Measurements from ENCODE around the gene TLX3. TPM values are rescaled to one million over a fixed set of nuclear protein-coding genes. Genes with fewer than 3 reads are reported as not detected.

TLX3 gene
- total and polyA plus RNA-seq, 3 experiments from 2014 or later, result not detected

DNA sequence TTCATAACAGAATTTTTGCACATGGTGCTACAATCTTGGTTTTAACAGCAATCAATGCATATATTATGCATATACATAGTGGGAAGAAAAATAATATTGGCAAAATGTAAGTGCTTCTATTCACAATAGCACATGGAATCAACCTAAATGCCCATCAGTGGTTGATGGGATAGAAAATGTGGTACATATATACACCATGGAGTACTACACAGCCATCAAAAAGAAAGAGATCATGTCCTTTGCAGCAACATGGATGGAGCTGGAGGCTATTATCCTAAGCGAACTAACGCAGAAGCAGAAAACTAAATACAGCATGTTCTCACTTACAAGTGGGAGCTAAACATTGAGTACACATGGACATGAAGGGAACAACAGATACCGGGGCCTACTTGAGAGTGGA, 37.2 kb upstream of the TLX3 start:
- Histone ChIP-seq H3K36me3 (ENCODE audit: insufficient read depth, low read length) (no peaks in the 10 kb centered on the region), H3K4me3 (ENCODE audit: low read length) (no peak overlapping the region), H3K9me3 (ENCODE audit: low read length) (no peaks in the 10 kb centered on the region), H3K4me1 (ENCODE audit: insufficient read depth, low read length) (no peaks in the 10 kb centered on the region), H3K27me3 (ENCODE audit: insufficient read depth, low read length, poor library complexity, severe bottlenecking) (no peaks in the 10 kb centered on the region), H3K27ac (ENCODE audit: low read depth, low read length) (no peak overlapping the region)
- peaks cover 4 to 23% of the 10 kb centered on the region in 2 donors for H3K27me3 Mint-ChIP-seq
- H3K4me1 Mint-ChIP-seq, result no peaks in the 10 kb centered on the region
- H3K4me3 Mint-ChIP-seq, result no peak overlapping the region
- ChIA-PET CTCF (no interaction called here), POLR2A (no interaction called here)
- H3K27ac Mint-ChIP-seq, result no peak overlapping the region
- DNase-seq, result no peak
- peaks cover 0 to 3% (median 0%) of the 10 kb centered on the region in 5 donors for H3K9me3 Mint-ChIP-seq
- H3K36me3 Mint-ChIP-seq, result peaks cover 0 to 1% (median 0%) of the 10 kb centered on the region in 3 donors

DNA sequence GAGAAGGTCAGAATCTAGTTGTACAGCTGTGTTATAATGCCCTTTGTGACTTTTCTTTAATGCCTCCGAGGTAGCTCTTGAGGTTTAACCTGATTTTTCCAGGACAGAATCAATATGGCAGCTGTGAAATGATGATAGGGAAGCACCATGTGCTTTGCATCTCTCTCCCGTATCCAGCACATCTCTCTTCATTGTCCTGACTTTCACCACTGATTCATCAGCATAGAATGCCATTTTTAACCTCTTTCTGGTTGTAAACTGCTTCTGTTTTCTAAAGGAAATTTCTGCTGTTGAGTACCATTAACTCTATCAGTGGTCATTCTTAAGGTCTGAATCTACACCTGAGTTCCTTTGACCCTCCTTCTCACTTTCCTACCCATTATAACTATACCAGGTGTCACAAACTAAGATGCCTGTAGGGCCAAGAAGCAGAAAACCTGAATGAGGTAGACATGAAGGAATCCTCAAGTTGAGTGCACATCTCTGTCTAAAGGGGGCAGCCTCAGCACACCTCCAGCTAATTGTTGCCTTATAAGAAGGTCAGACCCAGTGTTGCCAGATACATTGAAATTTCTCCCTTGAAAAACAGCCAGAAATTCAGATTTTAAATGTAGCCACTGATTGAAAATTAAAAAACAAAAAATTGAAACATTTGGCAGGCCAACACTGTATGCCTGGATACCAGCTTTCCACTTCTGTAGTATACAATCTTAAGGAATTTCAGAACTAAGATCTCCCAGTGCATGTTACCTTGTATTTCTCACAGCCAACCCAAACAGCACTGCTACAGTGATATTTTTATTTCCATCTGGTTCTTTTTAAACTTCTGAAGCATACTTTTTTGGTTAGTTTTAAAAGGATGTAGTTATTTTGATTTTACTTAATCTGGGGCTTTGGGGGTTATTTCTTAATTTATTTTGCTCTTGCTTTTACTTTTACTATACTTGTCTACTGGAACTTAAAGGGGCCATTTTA, 35.8 kb upstream of the TLX3 start:
- Mint-ChIP-seq H3K36me3 (peaks cover 0 to 1% (median 0%) of the 10 kb centered on the region in 3 donors), H3K4me1 (no peaks in the 10 kb centered on the region), H3K27me3 (peaks cover 4 to 23% of the 10 kb centered on the region in 2 donors), H3K27ac (no peak overlapping the region), H3K4me3 (no peak overlapping the region), H3K9me3 (peaks cover 0 to 3% (median 0%) of the 10 kb centered on the region in 5 donors)
- Histone ChIP-seq H3K4me3 (ENCODE audit: low read length) (no peak overlapping the region), H3K4me1 (ENCODE audit: insufficient read depth, low read length) (no peaks in the 10 kb centered on the region), H3K9me3 (ENCODE audit: low read length) (no peaks in the 10 kb centered on the region), H3K36me3 (ENCODE audit: insufficient read depth, low read length) (no peaks in the 10 kb centered on the region), H3K27ac (ENCODE audit: low read depth, low read length) (no peak overlapping the region), H3K27me3 (ENCODE audit: insufficient read depth, low read length, poor library complexity, severe bottlenecking) (no peaks in the 10 kb centered on the region)
- ChIA-PET POLR2A (no interaction called here), CTCF (no interaction called here)
- no peak for DNase-seq

DNA sequence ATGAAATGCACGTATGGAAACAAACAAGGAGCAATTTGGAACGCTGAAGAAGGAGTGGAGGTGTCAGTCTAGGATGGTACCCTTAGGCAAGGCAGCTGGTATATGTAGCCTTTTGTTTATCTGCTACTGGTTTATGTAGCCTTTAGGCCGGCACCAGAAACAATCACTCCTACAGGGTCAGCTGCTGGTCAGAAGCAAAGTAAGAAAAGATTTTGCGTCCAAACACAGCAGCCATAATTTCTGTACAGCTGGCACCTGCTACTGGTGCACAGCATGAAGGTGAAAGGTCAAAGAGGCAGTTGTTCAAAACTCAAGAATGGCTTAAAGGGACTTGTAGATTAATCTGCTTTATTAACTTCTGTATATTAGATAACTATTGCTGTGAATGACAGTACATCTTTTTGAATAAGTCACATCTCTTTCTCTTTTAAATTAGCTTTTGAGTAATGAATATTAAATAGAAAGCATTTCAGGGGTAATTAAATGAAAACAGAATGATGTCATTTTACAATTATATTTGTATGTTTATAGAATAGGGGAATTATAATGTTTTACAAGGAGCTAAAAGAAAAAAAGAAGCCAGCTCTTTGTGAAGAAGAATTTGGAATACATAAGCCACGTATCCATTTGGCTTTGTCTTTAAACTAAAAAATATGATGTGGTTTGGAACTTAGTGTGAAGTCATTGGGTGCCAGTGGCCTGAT, 33.1 kb upstream of the TLX3 start:
- peak overlapping the region in 1 of 8 donors; percentile 7 for H3K27ac Mint-ChIP-seq
- POLR2A ChIA-PET, result no interaction called here
- no peak for DNase-seq
- no peaks in the 10 kb centered on the region for H3K9me3 ChIP-seq (ENCODE audit: low read length)
- H3K4me3 ChIP-seq (ENCODE audit: low read length), result no peak overlapping the region
- no peaks in the 10 kb centered on the region for H3K4me1 ChIP-seq (ENCODE audit: insufficient read depth, low read length)
- peaks cover 4 to 32% of the 10 kb centered on the region in 2 donors for H3K27me3 Mint-ChIP-seq
- H3K4me1 Mint-ChIP-seq, result no peaks in the 10 kb centered on the region
- no peaks in the 10 kb centered on the region for H3K36me3 ChIP-seq (ENCODE audit: insufficient read depth, low read length)
- no peaks in the 10 kb centered on the region for H3K27me3 ChIP-seq (ENCODE audit: insufficient read depth, low read length, poor library complexity, severe bottlenecking)
- H3K36me3 Mint-ChIP-seq, result peaks cover 0 to 1% (median 0%) of the 10 kb centered on the region in 3 donors
- H3K9me3 Mint-ChIP-seq, result peaks cover 0 to 3% (median 0%) of the 10 kb centered on the region in 5 donors
- H3K4me3 Mint-ChIP-seq, result no peak overlapping the region
- CTCF ChIA-PET, result no interaction called here
- no peak overlapping the region for H3K27ac ChIP-seq (ENCODE audit: low read depth, low read length)

DNA sequence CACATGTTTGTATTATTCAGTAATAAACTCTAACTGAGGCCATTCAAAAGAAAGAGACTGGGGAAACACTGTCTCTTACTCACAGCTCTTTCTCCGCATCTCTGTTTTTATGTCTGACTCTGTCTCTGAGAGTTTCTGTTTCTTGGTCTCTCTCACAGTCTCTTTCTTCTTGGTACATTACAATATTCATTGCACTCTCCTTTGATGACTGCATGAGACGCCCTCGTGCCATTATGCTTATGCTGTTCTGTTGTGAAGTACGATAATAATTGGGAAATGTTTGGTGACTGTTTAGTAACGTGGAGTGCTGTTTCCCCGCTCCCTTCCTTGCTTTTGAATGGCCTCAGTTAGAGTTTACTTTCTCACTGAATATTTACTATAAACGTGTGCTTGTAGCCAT, 25.3 kb upstream of the TLX3 start:
- ChIA-PET POLR2A (no interaction called here), CTCF (no interaction called here)
- peak overlapping the region in 1 of 8 donors; percentile 44 for H3K27ac Mint-ChIP-seq
- DNase-seq, result no peak
- no peaks in the 10 kb centered on the region for H3K36me3 Mint-ChIP-seq
- H3K4me3 Mint-ChIP-seq, result no peak overlapping the region
- Histone ChIP-seq H3K27ac (ENCODE audit: low read depth, low read length) (no peak overlapping the region), H3K9me3 (ENCODE audit: low read length) (no peaks in the 10 kb centered on the region), H3K27me3 (ENCODE audit: insufficient read depth, low read length, poor library complexity, severe bottlenecking) (no peaks in the 10 kb centered on the region), H3K4me3 (ENCODE audit: low read length) (no peak overlapping the region), H3K36me3 (ENCODE audit: insufficient read depth, low read length) (no peaks in the 10 kb centered on the region), H3K4me1 (ENCODE audit: insufficient read depth, low read length) (no peaks in the 10 kb centered on the region)
- no peaks in the 10 kb centered on the region for H3K9me3 Mint-ChIP-seq
- H3K4me1 Mint-ChIP-seq, result no peaks in the 10 kb centered on the region
- peaks cover 8 to 30% of the 10 kb centered on the region in 2 donors for H3K27me3 Mint-ChIP-seq

DNA sequence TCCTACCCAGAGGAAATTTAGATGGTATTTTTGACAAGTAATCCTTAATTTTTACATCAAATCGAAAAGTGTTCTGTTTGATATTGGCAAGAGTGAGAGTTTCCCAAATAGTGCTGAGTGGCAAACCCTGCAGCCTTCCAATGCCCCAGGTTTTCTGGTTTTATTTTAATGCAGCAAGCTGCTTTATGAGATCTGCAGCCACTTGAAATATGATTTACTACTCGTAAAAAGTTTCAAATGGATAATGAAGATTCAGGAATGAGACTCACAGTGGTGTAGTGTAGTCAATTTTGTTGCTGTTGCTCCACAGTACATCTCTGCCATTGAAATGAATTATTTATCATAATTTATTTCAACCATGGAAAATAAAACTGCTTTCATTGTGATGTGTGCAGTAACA, 23.6 kb upstream of the TLX3 start:
- Histone ChIP-seq H3K27me3 (ENCODE audit: insufficient read depth, low read length, poor library complexity, severe bottlenecking) (no peaks in the 10 kb centered on the region), H3K36me3 (ENCODE audit: insufficient read depth, low read length) (no peaks in the 10 kb centered on the region), H3K27ac (ENCODE audit: low read depth, low read length) (no peak overlapping the region), H3K4me1 (ENCODE audit: insufficient read depth, low read length) (no peaks in the 10 kb centered on the region), H3K9me3 (ENCODE audit: low read length) (no peaks in the 10 kb centered on the region), H3K4me3 (ENCODE audit: low read length) (no peak overlapping the region)
- no peaks in the 10 kb centered on the region for H3K9me3 Mint-ChIP-seq
- no peaks in the 10 kb centered on the region for H3K36me3 Mint-ChIP-seq
- peaks cover 8 to 26% of the 10 kb centered on the region in 2 donors for H3K27me3 Mint-ChIP-seq
- H3K4me3 Mint-ChIP-seq, result no peak overlapping the region
- H3K27ac Mint-ChIP-seq, result no peak overlapping the region
- POLR2A ChIA-PET, result no interaction called here
- CTCF ChIA-PET, result no interaction called here
- DNase-seq, result no peak
- H3K4me1 Mint-ChIP-seq, result no peaks in the 10 kb centered on the region

DNA sequence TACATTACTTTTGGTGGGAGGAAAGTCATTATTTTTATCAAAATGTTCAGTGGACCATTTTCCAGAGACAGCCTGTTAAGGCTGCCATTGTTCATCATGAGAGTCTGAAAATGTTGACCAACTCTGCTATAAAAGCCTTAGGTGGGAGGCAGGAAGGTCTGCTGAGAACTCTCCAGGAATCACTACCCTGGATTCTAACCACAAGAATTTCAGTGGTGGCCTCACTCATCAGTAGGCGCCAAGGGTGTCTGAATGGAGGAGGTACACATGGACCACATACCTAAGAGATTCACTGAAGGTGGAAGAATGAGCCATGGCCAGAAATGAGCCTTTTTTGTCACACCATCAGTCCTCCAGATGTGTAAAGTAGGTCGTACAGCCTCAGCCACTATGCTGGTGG, 21.0 kb upstream of the TLX3 start:
- H3K4me3 ChIP-seq (ENCODE audit: low read length), result no peak overlapping the region
- H3K36me3 ChIP-seq (ENCODE audit: insufficient read depth, low read length), result no peaks in the 10 kb centered on the region
- H3K4me3 Mint-ChIP-seq, result no peak overlapping the region
- ChIA-PET CTCF (no interaction called here), POLR2A (no interaction called here)
- H3K27ac ChIP-seq (ENCODE audit: low read depth, low read length), result no peak overlapping the region
- H3K36me3 Mint-ChIP-seq, result no peaks in the 10 kb centered on the region
- no peaks in the 10 kb centered on the region for H3K4me1 ChIP-seq (ENCODE audit: insufficient read depth, low read length)
- no peak overlapping the region for H3K27ac Mint-ChIP-seq
- H3K9me3 ChIP-seq (ENCODE audit: low read length), result no peaks in the 10 kb centered on the region
- H3K27me3 Mint-ChIP-seq, result peaks cover 4 to 23% of the 10 kb centered on the region in 2 donors
- no peak for DNase-seq
- H3K27me3 ChIP-seq (ENCODE audit: insufficient read depth, low read length, poor library complexity, severe bottlenecking), result no peaks in the 10 kb centered on the region
- no peaks in the 10 kb centered on the region for H3K4me1 Mint-ChIP-seq
- no peaks in the 10 kb centered on the region for H3K9me3 Mint-ChIP-seq

DNA sequence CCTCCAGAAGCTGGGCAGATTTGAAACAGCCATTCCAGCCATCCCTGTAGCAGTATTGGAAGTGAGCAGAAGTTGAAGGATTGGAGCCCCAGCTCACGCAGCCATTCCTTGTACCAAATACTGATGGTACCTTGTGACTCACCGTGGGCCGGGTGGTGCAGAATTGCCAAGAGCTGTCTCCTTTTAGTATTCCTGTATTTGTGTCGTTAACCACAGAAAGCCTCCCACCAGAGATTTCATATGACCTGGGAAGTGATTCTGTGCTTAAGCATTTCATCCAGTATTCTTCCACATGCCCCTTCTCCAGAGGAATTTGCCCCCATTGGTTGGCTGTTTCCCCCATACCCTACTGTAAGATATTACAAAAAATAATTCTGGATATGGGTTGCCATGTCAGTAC, 17.7 kb upstream of the TLX3 start:
- no peaks in the 10 kb centered on the region for H3K9me3 Mint-ChIP-seq
- DNase-seq, result no peak
- Histone ChIP-seq H3K36me3 (ENCODE audit: insufficient read depth, low read length) (no peaks in the 10 kb centered on the region), H3K4me3 (ENCODE audit: low read length) (no peak overlapping the region), H3K27ac (ENCODE audit: low read depth, low read length) (no peak overlapping the region), H3K9me3 (ENCODE audit: low read length) (no peaks in the 10 kb centered on the region), H3K27me3 (ENCODE audit: insufficient read depth, low read length, poor library complexity, severe bottlenecking) (peaks cover 3% of the 10 kb centered on the region), H3K4me1 (ENCODE audit: insufficient read depth, low read length) (no peaks in the 10 kb centered on the region)
- H3K4me3 Mint-ChIP-seq, result no peak overlapping the region
- no peaks in the 10 kb centered on the region for H3K36me3 Mint-ChIP-seq
- ChIA-PET POLR2A (no interaction called here), CTCF (no interaction called here)
- no peaks in the 10 kb centered on the region for H3K4me1 Mint-ChIP-seq
- H3K27ac Mint-ChIP-seq, result no peak overlapping the region
- peaks cover 0 to 21% of the 10 kb centered on the region in 2 donors for H3K27me3 Mint-ChIP-seq

DNA sequence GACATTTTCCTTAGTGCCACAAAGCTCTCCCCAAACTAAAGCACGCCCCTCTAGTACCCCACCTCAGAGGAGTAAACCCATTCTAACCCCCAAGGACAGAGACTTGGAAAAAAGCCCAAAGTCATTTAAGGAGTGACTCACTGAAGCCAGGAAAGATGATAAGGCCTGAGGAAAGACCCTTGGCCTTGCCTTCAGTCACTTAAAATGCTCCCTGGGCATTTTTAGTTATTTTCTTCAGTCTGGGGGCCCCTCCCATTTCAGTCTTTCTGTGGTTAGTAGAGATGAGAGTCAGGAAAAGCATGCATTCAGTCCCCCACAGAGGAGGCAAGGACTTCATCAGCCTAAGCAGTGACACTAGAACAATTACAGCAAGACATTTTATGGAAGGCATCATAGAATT, 13.7 kb upstream of the TLX3 start:
- no peaks in the 10 kb centered on the region for H3K36me3 Mint-ChIP-seq
- Histone ChIP-seq H3K4me1 (ENCODE audit: insufficient read depth, low read length) (no peaks in the 10 kb centered on the region), H3K9me3 (ENCODE audit: low read length) (no peaks in the 10 kb centered on the region), H3K27me3 (ENCODE audit: insufficient read depth, low read length, poor library complexity, severe bottlenecking) (peaks cover 3% of the 10 kb centered on the region), H3K27ac (ENCODE audit: low read depth, low read length) (no peak overlapping the region), H3K36me3 (ENCODE audit: insufficient read depth, low read length) (no peaks in the 10 kb centered on the region), H3K4me3 (ENCODE audit: low read length) (no peak overlapping the region)
- CTCF ChIA-PET, result no interaction called here
- no peaks in the 10 kb centered on the region for H3K9me3 Mint-ChIP-seq
- H3K27me3 Mint-ChIP-seq, result peaks cover 0 to 22% of the 10 kb centered on the region in 2 donors
- no peak for DNase-seq
- H3K4me3 Mint-ChIP-seq, result no peak overlapping the region
- POLR2A ChIA-PET, result no interaction called here
- no peak overlapping the region for H3K27ac Mint-ChIP-seq
- no peaks in the 10 kb centered on the region for H3K4me1 Mint-ChIP-seq
